Endothelial cell of umbilical vein (primary cell): Measurements from ENCODE around the gene ARL9. TPM values are rescaled to one million over a fixed set of nuclear protein-coding genes. Genes with fewer than 3 reads are reported as not detected.

Experiments
- BruUV-seq: library from RNA; stranded (reverse); fragments of 400-500 nt; replicated peaks from 2 replicates; lab custom pipeline; 2021; lab: Mats Ljungman, UMichigan
- CTCF ChIA-PET: fragments of 300-600, 350-600 bp; sonication (Branson Sonifier 250); formaldehyde crosslinking; loops from one replicate; lab custom pipeline; 2021; ENCODE audit warnings: antibody characterized with exemption, inconsistent platforms; lab: Charles Lee
- POLR2A ChIA-PET: fragments of 300-600, 350-600 bp; sonication (Branson Sonifier 250); formaldehyde crosslinking; loops from one replicate; lab custom pipeline; 2021; ENCODE audit warnings: antibody characterized with exemption, inconsistent platforms; lab: Charles Lee
- DNase-seq: peaks from one replicate; pipeline ENCODE4 v3.0.0-alpha.2; 2011; ENCODE audit warnings: low read depth, low spot score
- FAIRE-seq: peaks from 2 replicates; lab custom pipeline; 2011; peaks lifted over from hg19 to GRCh38; lab: Jason Lieb, UNC
- H2AFZ ChIP-seq: 2 replicates; pipeline ENCODE4 v1.6.0; 2012; ENCODE audit warnings: low read depth, low read length, control low read depth, inconsistent platforms
- H3K27ac ChIP-seq: 2 replicates; pipeline ENCODE4 v1.5.1; 2011; ENCODE audit warnings: low read depth, mild to moderate bottlenecking, control low read depth, low read length, moderate library complexity; ENCODE audit not compliant: insufficient read depth
- H3K27me3 ChIP-seq, 2 experiments: 2 replicates each; pipeline versions ENCODE4 v1.6.0 to v1.6.1; 2011; ENCODE audit warnings: low read length in 2 of 2, mixed read lengths in 1 of 2; ENCODE audit not compliant: control insufficient read depth in 2 of 2, insufficient read depth in 2 of 2
- H3K36me3 ChIP-seq, 2 experiments: 2 replicates in 1 of 2; 3 replicates in 1 of 2; pipeline ENCODE4 v1.5.1; 2011; ENCODE audit warnings: low read length in 2 of 2, mild to moderate bottlenecking in 1 of 2, moderate library complexity in 1 of 2; ENCODE audit not compliant: control insufficient read depth in 2 of 2, insufficient read depth in 2 of 2; ENCODE audit errors: extremely low read depth in 1 of 2
- H3K4me1 ChIP-seq: 3 replicates; pipeline ENCODE4 v1.5.1; 2011; ENCODE audit warnings: mild to moderate bottlenecking, low read length; ENCODE audit not compliant: control insufficient read depth, insufficient read depth; ENCODE audit errors: extremely low read depth
- H3K4me2 ChIP-seq: 2 replicates; pipeline ENCODE4 v1.6.1; 2011; ENCODE audit warnings: low read length, control low read depth, mixed read lengths; ENCODE audit not compliant: insufficient read depth
- H3K4me3 ChIP-seq, 3 experiments: fragments of 200-600 bp in 1 of 3; sonication (generic), shearing (Covaris generic) in 1 of 3; replicated peaks in 1 of 3; 2 replicates each; pipeline ENCODE4 v1.5.1; 2011 to 2016; ENCODE audit warnings: control low read depth in 3 of 3, low read length in 3 of 3, mild to moderate bottlenecking in 2 of 3, inconsistent platforms in 1 of 3, low read depth in 1 of 3, moderate library complexity in 1 of 3; ENCODE audit not compliant: insufficient read depth in 1 of 3
- H3K79me2 ChIP-seq: 2 replicates; pipeline ENCODE4 v1.6.0; 2012; ENCODE audit warnings: low read length, inconsistent platforms; ENCODE audit not compliant: control insufficient read depth, insufficient read depth
- H3K9ac ChIP-seq: replicated peaks from 2 replicates; pipeline ENCODE3; 2011; ENCODE audit warnings: low read length, control low read depth; ENCODE audit not compliant: insufficient read depth; ENCODE audit errors: extremely low read depth
- H3K9me1 ChIP-seq: replicated peaks from 3 replicates; pipeline ENCODE4 v1.6.0; 2011; ENCODE audit warnings: mild to moderate bottlenecking, low read length; ENCODE audit not compliant: control insufficient read depth, insufficient read depth; ENCODE audit errors: extremely low read depth
- H3K9me3 ChIP-seq: replicated peaks from 2 replicates; pipeline ENCODE4 v1.5.1; 2012; ENCODE audit warnings: low read length, inconsistent platforms; ENCODE audit not compliant: control insufficient read depth, insufficient read depth
- H4K20me1 ChIP-seq: replicated peaks from 2 replicates; pipeline ENCODE3; 2011; ENCODE audit warnings: mild to moderate bottlenecking, low read length; ENCODE audit not compliant: control insufficient read depth, insufficient read depth; ENCODE audit errors: extremely low read depth
- EZH2 ChIP-seq: IDR thresholded peaks from 2 replicates; pipeline ENCODE4 v1.6.1; 2012; ENCODE audit warnings: borderline replicate concordance, low read depth, mild to moderate bottlenecking, moderate library complexity, low read length, inconsistent platforms; ENCODE audit not compliant: severe bottlenecking
- FOS ChIP-seq: IDR thresholded peaks from 2 replicates; pipeline ENCODE4 v1.6.1; 2011; ENCODE audit warnings: mild to moderate bottlenecking, low read length, moderate library complexity, borderline replicate concordance; ENCODE audit not compliant: insufficient read depth
- GATA2 ChIP-seq: IDR thresholded peaks from 2 replicates; pipeline ENCODE4 v1.7.0; 2011; ENCODE audit warnings: low read depth, mild to moderate bottlenecking, moderate library complexity, mixed read lengths, low read length; ENCODE audit not compliant: insufficient read length, insufficient read depth
- JUN ChIP-seq: IDR thresholded peaks from 2 replicates; pipeline ENCODE4 v1.6.1; 2011; ENCODE audit warnings: borderline replicate concordance, low read depth; ENCODE audit not compliant: insufficient read length, insufficient read depth
- MYC ChIP-seq: IDR thresholded peaks from one replicate; pipeline ENCODE4 v1.6.1; 2011; ENCODE audit warnings: mild to moderate bottlenecking, low read depth, low read length
- POLR2A ChIP-seq: IDR thresholded peaks from 2 replicates; pipeline ENCODE4 v1.6.1; 2012; ENCODE audit warnings: low read depth, mild to moderate bottlenecking, control low read depth, low read length
- POLR2AphosphoS5 ChIP-seq: IDR thresholded peaks from 2 replicates; pipeline ENCODE4 v1.6.1; 2012; ENCODE audit warnings: low read depth, mild to moderate bottlenecking, control low read depth, low read length, moderate library complexity; ENCODE audit not compliant: insufficient read depth
- dilution Hi-C: fragments of 300-500 bp; cut with MboI; formaldehyde crosslinking; loops from one replicate; pipeline ENCODE4 v1.15.0; 2019; ENCODE audit warnings: low sequenced_read_pairs; ENCODE audit not compliant: extremely low pct_ligation_motif_present
- intact Hi-C: fragments of 100-400 bp; cut with micrococcal nuclease; formaldehyde crosslinking; loops from one replicate; pipeline ENCODE4 v1.10.0; 2022
- polyA plus RNA-seq, 4 experiments: library from polyadenylated mRNA; depleted of rRNA in 3 of 4; stranded (reverse) in 3 of 4; unstranded in 1 of 4; fragments of >200 nt; gene quantifications; 2 replicates each; pipeline versions ENCODE4 v1.2.1 to v1.2.3, GENCODE V29; 2011 to 2012; ENCODE audit warnings: missing spikeins in 1 of 4
- total RNA-seq: library from RNA; stranded (reverse); gene quantifications from 2 replicates; pipeline ENCODE4 v1.2.3, GENCODE V29; 2021
- TF ChIP-seq, protein P1 (sequence below): IDR thresholded peaks from 2 replicates; pipeline ENCODE4 v1.6.1; 2011; ENCODE audit not compliant: insufficient read depth, insufficient read length
- TF ChIP-seq, protein P2 (sequence below), 2 donors: IDR thresholded peaks; 1 replicate in 1 of 2; 2 replicates in 1 of 2; pipeline ENCODE4 v1.5.1; 2011; ENCODE audit warnings: low read length in 2 of 2, mild to moderate bottlenecking in 2 of 2, moderate library complexity in 2 of 2, control low read depth in 1 of 2, inconsistent platforms in 1 of 2, low read depth in 1 of 2; ENCODE audit not compliant: insufficient read depth in 1 of 2; ENCODE audit errors: extremely low read depth in 1 of 2

ARL9 gene
- total and polyA plus RNA-seq, 2 donors (not counting 3 experiments of a cell fraction or from before 2014, with no cell fraction given), result 0.40 to 1.1 TPM

DNA sequence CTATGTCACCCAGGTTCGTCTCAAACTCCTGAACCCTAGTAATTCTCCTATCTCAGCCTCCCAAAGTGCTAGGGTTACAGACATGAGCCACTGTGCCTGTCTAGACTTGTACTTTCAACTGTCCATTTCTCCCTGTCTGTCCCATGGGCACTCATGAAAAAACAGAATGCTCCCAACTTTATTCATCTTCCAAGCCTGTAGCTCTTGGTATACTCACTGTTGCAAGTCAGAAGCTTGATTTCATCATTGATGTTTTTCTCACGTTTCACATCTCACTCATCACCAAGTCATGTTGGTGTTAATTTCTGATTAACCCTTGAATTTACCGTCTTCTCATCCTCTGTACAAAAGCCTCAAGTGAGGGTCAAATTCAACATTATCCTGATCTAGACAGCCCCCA lies 45.5 kb upstream of the ARL9 start:
- POLR2A ChIA-PET, result no interaction called here
- dilution Hi-C loops, result no loop called here

DNA sequence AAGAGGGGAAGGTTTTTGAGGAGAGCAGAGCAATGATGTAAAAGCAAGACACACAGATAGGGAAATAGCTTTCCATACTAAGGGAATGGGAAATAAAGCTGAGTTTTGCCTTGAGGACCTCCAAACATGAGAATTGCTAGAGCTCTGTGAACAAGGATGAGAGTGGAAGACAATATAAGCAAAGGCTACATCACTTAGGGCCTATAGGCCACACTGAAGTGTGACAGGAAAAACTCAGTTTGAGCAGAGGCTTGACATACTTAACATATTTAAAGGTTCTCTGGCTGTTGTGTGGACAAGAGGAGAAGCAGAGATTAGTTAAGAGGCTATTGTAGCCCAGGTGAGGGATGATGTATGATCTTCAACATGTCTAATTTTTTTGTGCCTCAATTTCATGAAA lies 43.4 kb upstream of the ARL9 start:
- no peak overlapping the region for H3K4me3 ChIP-seq
- H4K20me1 ChIP-seq, result no peaks in the 10 kb centered on the region
- no peak overlapping the region for H3K27ac ChIP-seq
- H3K36me3 ChIP-seq, result peaks cover 4 to 20% of the 10 kb centered on the region in 2 experiments
- FAIRE-seq (no peak), DNase-seq (no peak)
- intact Hi-C loops, result no loop called here
- H3K9me1 ChIP-seq, result no peaks in the 10 kb centered on the region
- POLR2A ChIA-PET, result no interaction called here
- no peaks in the 10 kb centered on the region for H3K9me3 ChIP-seq
- CTCF ChIA-PET, result no interaction called here
- BruUV-seq, result no TSS peak
- H2AFZ ChIP-seq, result no peak overlapping the region
- H3K79me2 ChIP-seq, result peaks cover 32% of the 10 kb centered on the region
- TF ChIP-seq MYC (no peak), EZH2 (no peak), FOS (no peak), GATA2 (no peak), POLR2A (no peak), JUN (no peak), POLR2AphosphoS5 (no peak)
- TF ChIP-seq, protein P1, sequence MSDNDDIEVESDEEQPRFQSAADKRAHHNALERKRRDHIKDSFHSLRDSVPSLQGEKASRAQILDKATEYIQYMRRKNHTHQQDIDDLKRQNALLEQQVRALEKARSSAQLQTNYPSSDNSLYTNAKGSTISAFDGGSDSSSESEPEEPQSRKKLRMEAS, result no peak
- TF ChIP-seq, protein P2, sequence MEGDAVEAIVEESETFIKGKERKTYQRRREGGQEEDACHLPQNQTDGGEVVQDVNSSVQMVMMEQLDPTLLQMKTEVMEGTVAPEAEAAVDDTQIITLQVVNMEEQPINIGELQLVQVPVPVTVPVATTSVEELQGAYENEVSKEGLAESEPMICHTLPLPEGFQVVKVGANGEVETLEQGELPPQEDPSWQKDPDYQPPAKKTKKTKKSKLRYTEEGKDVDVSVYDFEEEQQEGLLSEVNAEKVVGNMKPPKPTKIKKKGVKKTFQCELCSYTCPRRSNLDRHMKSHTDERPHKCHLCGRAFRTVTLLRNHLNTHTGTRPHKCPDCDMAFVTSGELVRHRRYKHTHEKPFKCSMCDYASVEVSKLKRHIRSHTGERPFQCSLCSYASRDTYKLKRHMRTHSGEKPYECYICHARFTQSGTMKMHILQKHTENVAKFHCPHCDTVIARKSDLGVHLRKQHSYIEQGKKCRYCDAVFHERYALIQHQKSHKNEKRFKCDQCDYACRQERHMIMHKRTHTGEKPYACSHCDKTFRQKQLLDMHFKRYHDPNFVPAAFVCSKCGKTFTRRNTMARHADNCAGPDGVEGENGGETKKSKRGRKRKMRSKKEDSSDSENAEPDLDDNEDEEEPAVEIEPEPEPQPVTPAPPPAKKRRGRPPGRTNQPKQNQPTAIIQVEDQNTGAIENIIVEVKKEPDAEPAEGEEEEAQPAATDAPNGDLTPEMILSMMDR (IDR thresholded peaks at IDR 0.05; ENCODE audit: extremely low read depth in 1 of 2, insufficient read depth in 1 of 2, low read depth in 1 of 2, low read length in 2 of 2), result no peak
- H3K27me3 ChIP-seq, result no peaks in the 10 kb centered on the region
- H3K9ac ChIP-seq, result no peak overlapping the region
- H3K4me2 ChIP-seq, result no peak overlapping the region
- dilution Hi-C loops, result no loop called here
- H3K4me1 ChIP-seq, result peaks cover 10% of the 10 kb centered on the region

More for the DNA sequence above, 45.5 kb upstream of the ARL9 start:
- no peaks in the 10 kb centered on the region for H3K9me3 ChIP-seq
- no TSS peak for BruUV-seq
- H3K36me3 ChIP-seq, result peaks cover 4 to 20% of the 10 kb centered on the region in 2 experiments
- H3K9me1 ChIP-seq, result no peaks in the 10 kb centered on the region
- FAIRE-seq (no peak), DNase-seq (no peak)
- H3K27ac ChIP-seq, result no peak overlapping the region
- peaks cover under 1% of the 10 kb centered on the region for H3K4me1 ChIP-seq
- no peak overlapping the region for H3K4me2 ChIP-seq
- no peak overlapping the region for H3K9ac ChIP-seq
- no peaks in the 10 kb centered on the region for H3K27me3 ChIP-seq
- no peak for TF ChIP-seq FOS
- TF ChIP-seq, protein P1, result no peak
- TF ChIP-seq POLR2A, result no peak
- H3K4me3 ChIP-seq, result no peak overlapping the region
- H3K79me2 ChIP-seq, result peaks cover 13% of the 10 kb centered on the region
- no peak overlapping the region for H2AFZ ChIP-seq
- CTCF ChIA-PET, result interaction anchor here (1.4 kb wide), 1 partner anchor 16 kb away, joined by 5 read pairs; no protein-coding TSS in a partner anchor
- intact Hi-C loops, result no loop called here
- no peaks in the 10 kb centered on the region for H4K20me1 ChIP-seq
